Measurements from ENCODE around the gene RAP1A.
"Not testable (repeated sequence)": the region's sequence is repeated elsewhere in the genome, so short reads cannot be mapped to it uniquely, and the experiment has no call there.

The RAP1A gene

DNA sequence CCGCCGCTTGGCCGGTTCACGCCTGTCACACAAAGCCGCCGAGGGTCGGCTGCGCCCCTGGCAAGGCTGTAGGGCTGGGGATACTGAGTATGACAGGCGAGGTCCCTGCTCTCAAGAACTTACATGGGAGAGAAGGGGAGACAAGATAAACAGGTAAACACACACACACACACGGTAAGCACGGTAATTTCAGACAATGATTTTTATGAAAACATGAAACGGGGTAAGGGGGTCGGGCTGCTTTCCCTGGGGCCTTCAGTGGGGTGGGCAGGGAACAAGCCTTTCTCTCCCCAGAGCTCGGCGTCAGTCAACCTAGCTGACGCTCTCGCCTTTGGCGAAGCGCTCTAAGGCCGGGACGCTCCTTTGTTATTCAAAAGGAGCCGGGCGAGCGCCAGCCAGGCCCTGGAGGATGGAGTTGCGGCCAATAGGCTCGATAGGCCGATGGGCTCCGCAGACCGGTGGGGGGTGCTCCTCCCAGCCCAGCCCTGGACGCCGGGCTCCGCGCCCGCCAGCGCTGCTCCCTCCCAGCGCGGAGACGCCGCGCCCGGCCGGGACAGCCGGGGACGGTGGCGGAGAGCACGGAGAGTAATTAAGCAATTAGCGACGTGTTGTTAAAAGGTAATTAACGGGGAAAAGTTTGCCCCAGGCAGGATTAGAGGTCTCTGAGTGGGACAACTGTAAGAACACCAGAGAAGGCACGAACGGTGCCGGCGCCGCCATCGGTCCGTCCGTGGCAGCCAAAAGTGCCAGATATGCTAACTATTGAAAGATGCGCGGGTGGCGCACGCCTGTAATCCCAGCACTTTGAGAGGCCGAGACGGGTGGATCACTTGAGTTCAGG, 120.6 kb downstream of the RAP1A start:
- H3K4me1 ChIP-seq (ENCODE audit: insufficient read depth, low read length) = peaks cover 31% of the 10 kb centered on the region
- peaks cover 9% of the 10 kb centered on the region for H3K27me3 ChIP-seq (ENCODE audit: insufficient read depth, low read length, poor library complexity)
- H2AFZ ChIP-seq (ENCODE audit: low read depth, low read length) = peak overlapping the region; percentile 83
- H4K20me1 ChIP-seq (ENCODE audit: insufficient read depth, low read length) = peaks cover 7% of the 10 kb centered on the region; the same call in 1 of the 2 replicates
- no peak for DNase-seq
- ATAC-seq (ENCODE audit: insufficient read depth, low read depth) = no peak
- H3K79me2 ChIP-seq (ENCODE audit: insufficient read depth, low read length) = no peaks in the 10 kb centered on the region
- peak overlapping the region; percentile 47 to 71; a peak in 3 of 4 replicates for H3K4me3 ChIP-seq (ENCODE audit: low read depth in 1 of 2, low read length in 2 of 2)
- H3K9me3 ChIP-seq (ENCODE audit: insufficient read depth, low read length, severe bottlenecking) = no peaks in the 10 kb centered on the region
- peak overlapping the region; percentile 63 for H3K9ac ChIP-seq (ENCODE audit: low read depth, low read length)
- TF ChIP-seq EZH2 (IDR thresholded peaks at IDR 0.05; ENCODE audit: borderline replicate concordance, low read depth, low read length, severe bottlenecking) (no peak), CTCF (IDR thresholded peaks at IDR 0.05; ENCODE audit: borderline replicate concordance, extremely low read depth, low read length, poor library complexity, severe bottlenecking) (no peak)
- no peaks in the 10 kb centered on the region for H3K36me3 ChIP-seq (ENCODE audit: insufficient read depth, low read length)
- peak overlapping the region; percentile 96 for H3K4me2 ChIP-seq (ENCODE audit: insufficient read depth, low read length)
- H3K27ac ChIP-seq (ENCODE audit: low read length) = peak overlapping the region; percentile 16; the same call in 1 of the 2 replicates

GRCh38 chr1:111742292-111742691, 122.7 kb downstream of the RAP1A start:
- not testable (repeated sequence) for H3K9ac ChIP-seq (ENCODE audit: low read depth, low read length); H3K27ac ChIP-seq (ENCODE audit: low read length); H2AFZ ChIP-seq (ENCODE audit: low read depth, low read length); ATAC-seq (ENCODE audit: insufficient read depth, low read depth); H3K9me3 ChIP-seq (ENCODE audit: insufficient read depth, low read length, severe bottlenecking); H3K36me3 ChIP-seq (ENCODE audit: insufficient read depth, low read length); H3K4me2 ChIP-seq (ENCODE audit: insufficient read depth, low read length); DNase-seq; H3K79me2 ChIP-seq (ENCODE audit: insufficient read depth, low read length); H4K20me1 ChIP-seq (ENCODE audit: insufficient read depth, low read length); H3K4me3 ChIP-seq (ENCODE audit: low read depth in 1 of 2, low read length in 2 of 2); H3K27me3 ChIP-seq (ENCODE audit: insufficient read depth, low read length, poor library complexity)
- peaks cover 29% of the 10 kb centered on the region for H3K4me1 ChIP-seq (ENCODE audit: insufficient read depth, low read length)

DNA sequence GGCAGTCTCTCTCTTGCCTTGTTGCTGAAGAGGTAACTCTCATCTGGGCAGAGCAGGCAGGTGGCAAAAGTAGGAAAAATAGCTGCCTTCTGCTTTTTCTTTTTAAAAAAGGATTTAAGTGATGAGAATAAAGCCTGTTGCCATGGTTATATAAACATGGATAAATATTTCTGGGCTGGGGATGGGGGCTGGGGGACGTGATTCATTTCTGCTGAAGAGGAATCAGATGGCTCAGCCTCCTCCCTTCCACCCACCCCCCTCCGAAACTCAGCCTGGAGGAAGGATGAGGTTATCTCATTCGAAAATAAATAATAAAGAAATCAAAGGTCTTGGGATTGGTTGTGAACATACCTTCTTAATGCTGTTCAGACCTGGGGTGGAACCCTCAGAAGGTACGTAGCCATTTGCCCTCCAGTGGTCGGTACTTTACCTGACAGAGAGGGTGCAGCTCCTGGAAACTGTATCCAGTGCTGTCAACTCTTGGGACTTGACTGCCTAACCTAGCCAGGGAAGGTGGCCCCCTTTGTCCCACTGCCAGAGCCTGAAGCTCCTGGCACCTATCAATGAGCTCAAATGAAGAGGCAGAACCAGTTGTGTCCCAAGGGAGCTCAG, 123.5 kb downstream of the RAP1A start:
- TF ChIP-seq CTCF (IDR thresholded peaks at IDR 0.05; ENCODE audit: borderline replicate concordance, extremely low read depth, low read length, poor library complexity, severe bottlenecking) (no peak), EZH2 (IDR thresholded peaks at IDR 0.05; ENCODE audit: borderline replicate concordance, low read depth, low read length, severe bottlenecking) (no peak)
- ATAC-seq (ENCODE audit: insufficient read depth, low read depth) = no peak

DNA sequence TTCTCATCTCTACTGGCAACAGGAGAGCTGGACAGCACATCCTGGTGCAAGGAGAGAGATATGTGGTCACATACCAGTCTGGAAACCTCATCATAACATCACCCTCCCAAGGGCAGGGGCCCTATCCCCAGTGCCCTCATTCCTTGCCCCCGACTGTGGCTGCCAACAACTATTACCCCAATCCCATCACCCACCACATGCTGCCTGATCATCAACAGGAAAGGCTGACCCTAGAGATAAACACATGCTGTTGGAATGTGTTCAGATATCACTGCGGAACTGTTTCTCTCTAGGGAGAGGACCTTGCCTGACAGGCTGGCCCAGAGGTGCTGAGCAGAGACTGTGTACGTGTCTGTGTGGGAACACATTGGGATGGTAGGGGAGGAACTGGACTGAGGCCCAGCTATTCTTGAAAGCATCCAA, 124.1 kb downstream of the RAP1A start:
- no peak for TF ChIP-seq EZH2 (IDR thresholded peaks at IDR 0.05; ENCODE audit: borderline replicate concordance, low read depth, low read length, severe bottlenecking)
- no peak for TF ChIP-seq CTCF (IDR thresholded peaks at IDR 0.05; ENCODE audit: borderline replicate concordance, extremely low read depth, low read length, poor library complexity, severe bottlenecking)
- peaks cover 15% of the 10 kb centered on the region for H3K4me1 ChIP-seq (ENCODE audit: insufficient read depth, low read length)
- no peak overlapping the region for H2AFZ ChIP-seq (ENCODE audit: low read depth, low read length)

More for the DNA sequence above, 123.5 kb downstream of the RAP1A start:
- no peak for DNase-seq
- Histone ChIP-seq H3K4me3 (ENCODE audit: low read depth in 1 of 2, low read length in 2 of 2) (no peak overlapping the region), H2AFZ (ENCODE audit: low read depth, low read length) (no peak overlapping the region), H3K9ac (ENCODE audit: low read depth, low read length) (no peak overlapping the region), H3K4me2 (ENCODE audit: insufficient read depth, low read length) (no peak overlapping the region), H3K27ac (ENCODE audit: low read length) (no peak overlapping the region), H3K36me3 (ENCODE audit: insufficient read depth, low read length) (no peaks in the 10 kb centered on the region), H4K20me1 (ENCODE audit: insufficient read depth, low read length) (no peaks in the 10 kb centered on the region), H3K27me3 (ENCODE audit: insufficient read depth, low read length, poor library complexity) (peaks cover 9% of the 10 kb centered on the region), H3K79me2 (ENCODE audit: insufficient read depth, low read length) (no peaks in the 10 kb centered on the region), H3K9me3 (ENCODE audit: insufficient read depth, low read length, severe bottlenecking) (no peaks in the 10 kb centered on the region), H3K4me1 (ENCODE audit: insufficient read depth, low read length) (peaks cover 22% of the 10 kb centered on the region)

More for the DNA sequence above, 124.1 kb downstream of the RAP1A start:
- Histone ChIP-seq H3K27me3 (ENCODE audit: insufficient read depth, low read length, poor library complexity) (peaks cover 9% of the 10 kb centered on the region), H4K20me1 (ENCODE audit: insufficient read depth, low read length) (no peaks in the 10 kb centered on the region), H3K9ac (ENCODE audit: low read depth, low read length) (no peak overlapping the region), H3K27ac (ENCODE audit: low read length) (no peak overlapping the region), H3K36me3 (ENCODE audit: insufficient read depth, low read length) (no peaks in the 10 kb centered on the region), H3K4me2 (ENCODE audit: insufficient read depth, low read length) (no peak overlapping the region), H3K79me2 (ENCODE audit: insufficient read depth, low read length) (no peaks in the 10 kb centered on the region), H3K9me3 (ENCODE audit: insufficient read depth, low read length, severe bottlenecking) (no peaks in the 10 kb centered on the region), H3K4me3 (ENCODE audit: low read depth in 1 of 2, low read length in 2 of 2) (no peak overlapping the region)
- ATAC-seq (ENCODE audit: insufficient read depth, low read depth) (no peak), DNase-seq (no peak)

Data from DND-41 (cell line).